ENCODE measurements around the gene PTPRM.

DNA sequence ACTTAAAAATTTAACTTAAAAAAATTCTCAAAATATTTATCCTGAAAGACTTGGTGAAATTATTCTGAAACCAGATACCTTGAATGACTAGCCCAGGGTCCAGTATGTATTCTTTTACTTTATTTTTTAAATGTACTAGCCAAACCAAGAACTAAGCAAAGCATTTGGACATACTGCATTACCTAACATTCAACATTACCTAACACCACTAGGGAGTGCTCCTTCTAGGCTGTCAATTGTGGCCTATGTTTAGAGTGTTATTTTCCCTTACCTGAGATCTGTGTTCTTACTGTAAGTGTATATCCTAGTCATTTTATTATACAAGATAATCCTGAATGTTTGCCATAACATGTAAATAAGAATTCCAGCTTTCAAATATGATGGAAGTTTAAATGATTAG lies 496.6 kb downstream of the PTPRM start:
- no peak for TF ChIP-seq EZH2 (IDR thresholded peaks at IDR 0.05; ENCODE audit: low read depth, low read length, severe bottlenecking)
- no peak for TF ChIP-seq SAP30 (IDR thresholded peaks at IDR 0.05; ENCODE audit: insufficient read depth, insufficient replicate concordance, low read length)
